HCT116 (cell line): ENCODE measurements around the gene DHX40. TPM values are rescaled to one million over a fixed set of nuclear protein-coding genes. Genes with fewer than 3 reads are reported as not detected.

ENCODE experiments used
- ATAC-seq: fragments of 200-7000 bp; cut with Tn5 transposase; 2 replicates; pipeline ENCODE4 v1.9.1; 2020; ENCODE audit warnings: mild to moderate bottlenecking, moderate library complexity
- BruUV-seq: library from RNA; stranded (reverse); fragments of 400-500 nt; replicated peaks from 2 replicates; lab custom pipeline; 2021; lab: Mats Ljungman, UMichigan
- CTCF ChIA-PET: fragments of 300-600 bp; sonication (Branson Sonifier 250); formaldehyde crosslinking; loops from one replicate; lab custom pipeline; 2021; ENCODE audit warnings: antibody characterized with exemption; lab: Charles Lee
- POLR2A ChIA-PET: fragments of 300-600, 350-600 bp; sonication (Branson Sonifier 250); formaldehyde crosslinking; loops from one replicate; lab custom pipeline; 2021; ENCODE audit warnings: antibody characterized with exemption; lab: Charles Lee
- RAD21 ChIA-PET, 2 experiments: fragments of 300-600 bp; sonication (Branson Sonifier 250); formaldehyde crosslinking; loops; one replicate each; lab custom pipeline; 2023; ENCODE audit warnings: low total read pairs in 2 of 2; ENCODE audit not compliant: uncharacterized antibody in 2 of 2, unreplicated experiment in 2 of 2, low non-redundant PET in 1 of 2; lab: Charles Lee
- DNase-seq: peaks from one replicate; pipeline ENCODE4 v3.0.0-alpha.2; 2010; ENCODE audit warnings: low read depth, low spot score
- H2AFZ ChIP-seq: fragments of 200-600 bp; shearing (Covaris generic), sonication (generic); 2 replicates; pipeline ENCODE4 v1.6.1; 2017; ENCODE audit warnings: low read depth, mixed run types, mixed read lengths, antibody characterized with exemption, low read length; ENCODE audit not compliant: poor library complexity, severe bottlenecking
- H3K27ac ChIP-seq: 2 replicates; pipeline ENCODE4 v1.5.1; 2012; ENCODE audit warnings: low read depth, low read length
- H3K27me3 ChIP-seq: fragments of 200-600 bp; sonication (generic); 2 replicates; pipeline ENCODE4 v1.6.1; 2016; ENCODE audit warnings: mixed run types, low read length, mixed read lengths; ENCODE audit not compliant: insufficient read depth
- H3K36me3 ChIP-seq, 2 experiments: fragments of 200-500 bp in 1 of 2; fragments of 200-600 bp in 1 of 2; sonication (Bioruptor generic) in 1 of 2; sonication (generic) in 1 of 2; 2 replicates each; pipeline versions ENCODE4 v1.5.1 to v1.6.1; 2014 to 2016; ENCODE audit warnings: low read length in 2 of 2, inconsistent platforms in 1 of 2, mixed read lengths in 1 of 2, mixed run types in 1 of 2; ENCODE audit not compliant: insufficient read depth in 2 of 2, control insufficient read depth in 1 of 2
- H3K4me1 ChIP-seq, 2 experiments: fragments of 200-600 bp in 1 of 2; sonication (generic) in 1 of 2; 2 replicates each; pipeline versions ENCODE4 v1.5.1 to v1.6.1; 2012 to 2017; ENCODE audit warnings: low read length in 2 of 2, inconsistent platforms in 1 of 2, mild to moderate bottlenecking in 1 of 2, mixed read lengths in 1 of 2, mixed run types in 1 of 2, moderate library complexity in 1 of 2; ENCODE audit not compliant: insufficient read depth in 2 of 2, control insufficient read depth in 1 of 2
- H3K4me2 ChIP-seq: fragments of 200-600 bp; sonication (generic); 2 replicates; pipeline ENCODE4 v1.6.1; 2017; ENCODE audit warnings: mixed run types, low read length, mixed read lengths
- H3K4me3 ChIP-seq, 2 experiments: fragments of 200-600 bp in 1 of 2; sonication (generic) in 1 of 2; replicated peaks in 1 of 2; 2 replicates each; pipeline ENCODE4 v1.5.1; 2011 to 2016; ENCODE audit warnings: low read length in 2 of 2, control low read depth in 1 of 2, low read depth in 1 of 2, mild to moderate bottlenecking in 1 of 2, mixed read lengths in 1 of 2, mixed run types in 1 of 2
- H3K79me2 ChIP-seq: fragments of 200-600 bp; sonication (generic); 2 replicates; pipeline ENCODE4 v1.6.1; 2017; ENCODE audit warnings: mild to moderate bottlenecking, mixed run types, low read length, moderate library complexity, mixed read lengths; ENCODE audit not compliant: insufficient read depth
- H3K9ac ChIP-seq: fragments of 200-600 bp; sonication (generic); 2 replicates; pipeline ENCODE4 v1.6.1; 2016; ENCODE audit warnings: low read length, mixed read lengths
- H3K9me2 ChIP-seq: fragments of 200-600 bp; sonication (generic), shearing (Covaris generic); 2 replicates; pipeline ENCODE4 v1.6.1; 2017; ENCODE audit warnings: mixed run types, mild to moderate bottlenecking, moderate library complexity; ENCODE audit not compliant: insufficient read depth
- H3K9me3 ChIP-seq, 2 experiments: fragments of 200-500 bp in 1 of 2; fragments of 200-600 bp in 1 of 2; sonication (Bioruptor generic) in 1 of 2; sonication (generic) in 1 of 2; 2 replicates each; pipeline ENCODE4 v1.6.1; 2014 to 2017; ENCODE audit warnings: low read length in 2 of 2, mixed read lengths in 2 of 2, inconsistent platforms in 1 of 2, low read depth in 1 of 2, mild to moderate bottlenecking in 1 of 2, mixed run types in 1 of 2, moderate library complexity in 1 of 2; ENCODE audit not compliant: control insufficient read depth in 1 of 2, insufficient read depth in 1 of 2
- H4K20me1 ChIP-seq: fragments of 200-600 bp; sonication (generic), shearing (Covaris generic); 2 replicates; pipeline ENCODE4 v1.6.1; 2017; ENCODE audit warnings: mixed run types, mild to moderate bottlenecking, moderate library complexity; ENCODE audit not compliant: insufficient read depth
- EGR1 ChIP-seq: IDR thresholded peaks from 2 replicates; pipeline ENCODE4 v1.6.1; 2012; ENCODE audit warnings: low read depth
- FOSL1 ChIP-seq: IDR thresholded peaks from 2 replicates; pipeline ENCODE4 v1.6.1; 2012; ENCODE audit warnings: low read depth
- JUND ChIP-seq: IDR thresholded peaks from 2 replicates; pipeline ENCODE4 v1.6.1; 2012
- POLR2A ChIP-seq: IDR thresholded peaks from 2 replicates; pipeline ENCODE4 v1.7.0; 2011; ENCODE audit warnings: borderline replicate concordance; ENCODE audit not compliant: insufficient read depth, insufficient read length; ENCODE audit errors: extremely low read depth
- RAD21 ChIP-seq: IDR thresholded peaks from 2 replicates; pipeline ENCODE4 v1.6.1; 2012; ENCODE audit warnings: low read depth, mild to moderate bottlenecking
- SIN3A ChIP-seq: IDR thresholded peaks from 2 replicates; pipeline ENCODE4 v1.6.1; 2012; ENCODE audit warnings: low read depth
- SRF ChIP-seq: IDR thresholded peaks from 2 replicates; pipeline ENCODE4 v1.6.1; 2012; ENCODE audit warnings: low read depth
- TCF7L2 ChIP-seq: IDR thresholded peaks from 2 replicates; pipeline ENCODE4 v1.7.0; 2011; ENCODE audit warnings: borderline replicate concordance, inconsistent platforms; ENCODE audit not compliant: insufficient read depth, insufficient read length; ENCODE audit errors: extremely low read depth
- YY1 ChIP-seq: IDR thresholded peaks from 2 replicates; pipeline ENCODE4 v1.6.1; 2011; ENCODE audit warnings: low read length, low read depth, moderate library complexity, mild to moderate bottlenecking; ENCODE audit not compliant: insufficient replicate concordance; ENCODE audit errors: extremely low read depth
- intact Hi-C: fragments of 100-400 bp; cut with micrococcal nuclease; formaldehyde crosslinking; loops from 2 replicates; pipeline ENCODE4 v1.10.0; 2022
- total RNA-seq: library from RNA; stranded (reverse); gene quantifications from one replicate; pipeline ENCODE4 v1.2.1, GENCODE V29; 2021; ENCODE audit not compliant: unreplicated experiment
- TF ChIP-seq, protein P1 (sequence below): IDR thresholded peaks from 2 replicates; pipeline ENCODE4 v1.6.1; 2012
- TF ChIP-seq, protein P2 (sequence below): IDR thresholded peaks from 2 replicates; pipeline ENCODE4 v1.6.1; 2011; ENCODE audit warnings: mild to moderate bottlenecking, low read length, moderate library complexity; ENCODE audit not compliant: insufficient replicate concordance; ENCODE audit errors: extremely low read depth
- TF ChIP-seq, protein P3 (sequence below): IDR thresholded peaks from 2 replicates; pipeline ENCODE4 v1.6.1; 2012

DHX40 gene
- total RNA-seq, 1 experiment from 2014 or later, result 58.7 TPM

DNA sequence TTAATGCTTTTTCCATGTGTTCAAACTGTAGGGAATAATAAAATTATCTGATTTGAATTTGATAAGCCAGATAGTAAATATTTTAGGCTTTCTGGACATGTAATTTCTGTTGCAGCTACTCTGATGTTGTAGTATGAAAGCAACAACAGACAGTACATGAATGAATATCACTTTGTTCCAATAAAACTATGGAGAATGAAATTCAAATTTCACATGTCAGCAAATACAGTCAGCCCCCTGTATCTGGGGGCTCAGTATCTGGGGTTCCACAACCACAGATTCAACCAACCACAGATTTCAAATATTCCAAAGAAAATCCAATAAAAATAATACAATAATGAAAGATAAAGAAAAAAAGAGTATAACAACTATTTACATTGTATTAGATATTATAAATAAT is 46.1 kb downstream of the DHX40 start:
- ChIA-PET RAD21 (no interaction called here), CTCF (no interaction called here), POLR2A (no interaction called here)
- Histone ChIP-seq H3K79me2 (no peaks in the 10 kb centered on the region), H3K9me3 (no peaks in the 10 kb centered on the region), H3K27me3 (no peaks in the 10 kb centered on the region), H3K36me3 (peaks cover 6 to 11% of the 10 kb centered on the region in 2 experiments), H3K4me3 (no peak overlapping the region), H2AFZ (no peak overlapping the region), H3K9me2 (no peaks in the 10 kb centered on the region), H3K9ac (no peak overlapping the region), H3K27ac (no peak overlapping the region), H4K20me1 (no peaks in the 10 kb centered on the region; the same call in 1 of the 2 replicates), H3K4me1 (no peaks in the 10 kb centered on the region), H3K4me2 (no peak overlapping the region)
- intact Hi-C loops, result no loop called here
- ATAC-seq, result no peak
- BruUV-seq, result no TSS peak
- TF ChIP-seq YY1 (no peak), POLR2A (no peak), JUND (no peak)
- TF ChIP-seq, protein P1, sequence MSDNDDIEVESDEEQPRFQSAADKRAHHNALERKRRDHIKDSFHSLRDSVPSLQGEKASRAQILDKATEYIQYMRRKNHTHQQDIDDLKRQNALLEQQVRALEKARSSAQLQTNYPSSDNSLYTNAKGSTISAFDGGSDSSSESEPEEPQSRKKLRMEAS, result no peak
- no peak for DNase-seq

DNA sequence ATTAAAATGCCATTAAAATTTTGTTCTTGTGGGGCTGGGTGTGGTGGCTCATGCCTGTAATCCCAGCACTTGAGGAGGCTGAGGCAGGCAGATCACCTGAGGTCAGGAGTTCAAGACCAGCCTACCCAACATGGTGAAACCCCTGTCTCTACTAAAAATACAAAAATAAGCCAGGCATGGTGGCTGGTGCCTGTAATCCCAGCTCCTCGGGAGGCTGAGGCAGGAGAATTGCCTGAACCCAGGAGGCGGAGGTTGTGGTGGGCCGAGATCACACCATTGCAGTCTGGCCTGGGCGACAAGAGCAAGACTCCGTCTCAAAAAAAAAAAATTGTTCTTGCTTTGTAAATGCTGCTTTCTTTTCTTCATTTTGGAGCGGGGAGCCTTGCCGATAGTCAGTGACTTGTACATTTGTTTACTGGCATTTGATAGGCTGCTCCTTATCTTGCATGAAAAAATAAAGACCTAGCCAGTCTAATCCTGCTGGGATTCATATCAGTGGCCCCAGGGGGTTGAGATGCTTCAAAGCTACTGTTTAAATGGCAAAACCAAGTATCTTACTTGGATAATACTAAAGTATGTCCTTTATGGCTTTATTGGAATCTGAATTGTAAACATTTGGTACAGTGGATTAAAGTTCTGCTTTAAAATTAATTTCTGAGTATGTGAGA is 51.0 kb downstream of the DHX40 start:
- Histone ChIP-seq H3K4me2 (no peak overlapping the region), H3K4me1 (peaks cover 16 to 24% of the 10 kb centered on the region in 2 experiments), H3K27ac (no peak overlapping the region), H2AFZ (no peak overlapping the region), H3K4me3 (no peak overlapping the region), H3K27me3 (no peaks in the 10 kb centered on the region), H3K36me3 (peaks cover 0 to 2% of the 10 kb centered on the region in 2 experiments; a peak in 1 of 4 replicates), H3K9me3 (no peaks in the 10 kb centered on the region), H3K9me2 (no peaks in the 10 kb centered on the region), H3K79me2 (peaks cover 33% of the 10 kb centered on the region), H3K9ac (no peak overlapping the region), H4K20me1 (peaks cover 8% of the 10 kb centered on the region; the same call in 1 of the 2 replicates)
- DNase-seq (no peak), ATAC-seq (no peak)
- no TSS peak for BruUV-seq
- ChIA-PET CTCF (no interaction called here), RAD21 (no interaction called here), POLR2A (no interaction called here)
- intact Hi-C loops, result no loop called here
- no peak for TF ChIP-seq FOSL1
- no peak for TF ChIP-seq EGR1
- no peak for TF ChIP-seq SIN3A
- TF ChIP-seq, protein P2, sequence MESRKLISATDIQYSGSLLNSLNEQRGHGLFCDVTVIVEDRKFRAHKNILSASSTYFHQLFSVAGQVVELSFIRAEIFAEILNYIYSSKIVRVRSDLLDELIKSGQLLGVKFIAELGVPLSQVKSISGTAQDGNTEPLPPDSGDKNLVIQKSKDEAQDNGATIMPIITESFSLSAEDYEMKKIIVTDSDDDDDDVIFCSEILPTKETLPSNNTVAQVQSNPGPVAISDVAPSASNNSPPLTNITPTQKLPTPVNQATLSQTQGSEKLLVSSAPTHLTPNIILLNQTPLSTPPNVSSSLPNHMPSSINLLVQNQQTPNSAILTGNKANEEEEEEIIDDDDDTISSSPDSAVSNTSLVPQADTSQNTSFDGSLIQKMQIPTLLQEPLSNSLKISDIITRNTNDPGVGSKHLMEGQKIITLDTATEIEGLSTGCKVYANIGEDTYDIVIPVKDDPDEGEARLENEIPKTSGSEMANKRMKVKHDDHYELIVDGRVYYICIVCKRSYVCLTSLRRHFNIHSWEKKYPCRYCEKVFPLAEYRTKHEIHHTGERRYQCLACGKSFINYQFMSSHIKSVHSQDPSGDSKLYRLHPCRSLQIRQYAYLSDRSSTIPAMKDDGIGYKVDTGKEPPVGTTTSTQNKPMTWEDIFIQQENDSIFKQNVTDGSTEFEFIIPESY, result no peak
- TF ChIP-seq RAD21, result no peak
- TF ChIP-seq, protein P3, sequence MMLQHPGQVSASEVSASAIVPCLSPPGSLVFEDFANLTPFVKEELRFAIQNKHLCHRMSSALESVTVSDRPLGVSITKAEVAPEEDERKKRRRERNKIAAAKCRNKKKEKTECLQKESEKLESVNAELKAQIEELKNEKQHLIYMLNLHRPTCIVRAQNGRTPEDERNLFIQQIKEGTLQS, result no peak
- TF ChIP-seq SRF, result no peak
- TF ChIP-seq TCF7L2, result no peak
